ENCODE measurements around the gene BCAS3. TPM values are rescaled to one million over a fixed set of nuclear protein-coding genes. Genes with fewer than 3 reads are reported as not detected.

Gene BCAS3
- total RNA-seq, 2 experiments from 2014 or later = 20.1 to 31.8 TPM

DNA sequence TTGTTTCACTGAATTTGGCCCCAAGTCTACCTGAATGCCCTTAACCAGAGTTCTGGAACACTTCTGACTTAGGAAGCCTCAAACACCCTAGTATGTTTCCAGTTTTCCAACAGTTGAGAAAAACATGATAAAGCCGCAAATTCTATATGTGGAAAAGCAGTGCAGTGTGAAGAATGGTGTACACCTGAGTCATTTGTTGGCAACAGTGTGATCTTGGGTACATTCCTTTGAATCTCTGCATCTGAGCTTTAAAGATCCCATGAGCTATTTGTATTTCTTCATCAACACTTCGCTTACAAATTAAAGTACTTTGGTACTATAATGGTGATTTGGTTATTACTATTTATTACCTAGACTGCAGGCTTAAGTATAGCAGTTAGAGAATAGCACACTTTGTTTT is 628.4 kb downstream of the BCAS3 start:
- ATAC-seq (ENCODE audit: poor library complexity) (no peak), DNase-seq (no peak)
- no peak overlapping the region for H3K27ac ChIP-seq (ENCODE audit: low read depth in 1 of 2, low read length in 2 of 2)
- CTCF ChIA-PET = no interaction called here
- H3K4me1 ChIP-seq (ENCODE audit: insufficient read depth, low read length) = no peaks in the 10 kb centered on the region
- no peaks in the 10 kb centered on the region for H3K36me3 ChIP-seq (ENCODE audit: insufficient read depth, low read length)
- no peaks in the 10 kb centered on the region for H3K27me3 ChIP-seq (ENCODE audit: control insufficient read depth in 1 of 2, insufficient read depth in 2 of 2, low read length in 2 of 2)
- H3K36me3 Mint-ChIP-seq (ENCODE audit: low read depth) = no peaks in the 10 kb centered on the region
- H3K4me3 Mint-ChIP-seq = no peak overlapping the region
- intact Hi-C loops (cut with DNase I, micrococcal nuclease) = no loop called here
- POLR2A ChIA-PET = no interaction called here
- no peaks in the 10 kb centered on the region for H3K27me3 Mint-ChIP-seq
- no peak overlapping the region for H3K4me3 ChIP-seq (ENCODE audit: low read length)
- no peaks in the 10 kb centered on the region for H3K9me3 ChIP-seq (ENCODE audit: control insufficient read depth in 1 of 2, insufficient read depth in 1 of 2, low read length in 2 of 2)
- no peak overlapping the region for H3K27ac Mint-ChIP-seq
- H3K4me1 Mint-ChIP-seq (ENCODE audit: low read depth) = no peaks in the 10 kb centered on the region
- TF ChIP-seq, protein P1, sequence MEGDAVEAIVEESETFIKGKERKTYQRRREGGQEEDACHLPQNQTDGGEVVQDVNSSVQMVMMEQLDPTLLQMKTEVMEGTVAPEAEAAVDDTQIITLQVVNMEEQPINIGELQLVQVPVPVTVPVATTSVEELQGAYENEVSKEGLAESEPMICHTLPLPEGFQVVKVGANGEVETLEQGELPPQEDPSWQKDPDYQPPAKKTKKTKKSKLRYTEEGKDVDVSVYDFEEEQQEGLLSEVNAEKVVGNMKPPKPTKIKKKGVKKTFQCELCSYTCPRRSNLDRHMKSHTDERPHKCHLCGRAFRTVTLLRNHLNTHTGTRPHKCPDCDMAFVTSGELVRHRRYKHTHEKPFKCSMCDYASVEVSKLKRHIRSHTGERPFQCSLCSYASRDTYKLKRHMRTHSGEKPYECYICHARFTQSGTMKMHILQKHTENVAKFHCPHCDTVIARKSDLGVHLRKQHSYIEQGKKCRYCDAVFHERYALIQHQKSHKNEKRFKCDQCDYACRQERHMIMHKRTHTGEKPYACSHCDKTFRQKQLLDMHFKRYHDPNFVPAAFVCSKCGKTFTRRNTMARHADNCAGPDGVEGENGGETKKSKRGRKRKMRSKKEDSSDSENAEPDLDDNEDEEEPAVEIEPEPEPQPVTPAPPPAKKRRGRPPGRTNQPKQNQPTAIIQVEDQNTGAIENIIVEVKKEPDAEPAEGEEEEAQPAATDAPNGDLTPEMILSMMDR (IDR thresholded peaks at IDR 0.05) = no peak
- H3K9me3 Mint-ChIP-seq = no peaks in the 10 kb centered on the region

DNA sequence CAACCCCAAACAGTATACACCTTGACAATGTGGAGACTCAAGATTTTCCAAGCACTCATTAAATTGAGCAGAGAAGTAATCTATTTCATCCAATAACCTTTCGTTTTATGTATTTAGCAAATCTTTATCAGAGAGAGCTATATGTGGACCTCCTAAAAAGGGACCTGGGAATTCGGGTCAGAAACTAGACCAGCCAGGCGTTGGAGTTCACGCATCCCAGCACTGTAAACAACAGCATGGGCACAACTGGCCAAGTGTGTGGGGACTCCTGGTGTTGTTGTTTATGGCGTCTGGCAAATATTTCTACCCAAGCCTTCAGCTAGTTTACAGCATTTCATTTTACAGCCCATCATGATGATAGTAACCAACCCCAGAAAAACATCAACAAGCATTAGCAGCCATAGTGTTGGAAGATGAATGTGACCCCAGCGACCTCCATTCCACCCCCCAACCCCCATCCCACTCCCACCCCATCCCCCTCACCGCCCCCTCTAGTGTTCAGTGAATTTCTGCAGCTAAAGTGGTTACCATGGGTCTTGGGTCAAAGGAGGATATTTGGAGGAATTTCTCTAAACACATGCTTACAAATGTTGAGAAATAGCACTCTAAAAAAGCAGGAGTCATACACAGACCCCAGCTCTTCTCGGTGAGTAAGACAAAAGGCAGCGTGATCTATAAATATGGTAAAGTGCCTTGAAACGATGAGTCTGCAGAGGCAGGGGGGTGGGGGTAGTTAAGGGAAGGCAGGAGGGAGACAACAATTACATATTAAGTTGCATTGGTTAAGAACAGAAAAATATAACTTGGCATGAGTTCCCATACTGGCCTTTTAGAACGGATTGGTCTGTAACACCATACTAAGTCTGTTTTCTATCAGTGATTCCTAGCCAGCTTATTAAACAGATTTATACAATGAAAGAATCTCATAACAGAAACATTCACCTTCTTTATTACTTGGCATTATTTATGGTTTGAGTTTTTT is 630.5 kb downstream of the BCAS3 start:
- POLR2A ChIA-PET = no interaction called here

DNA sequence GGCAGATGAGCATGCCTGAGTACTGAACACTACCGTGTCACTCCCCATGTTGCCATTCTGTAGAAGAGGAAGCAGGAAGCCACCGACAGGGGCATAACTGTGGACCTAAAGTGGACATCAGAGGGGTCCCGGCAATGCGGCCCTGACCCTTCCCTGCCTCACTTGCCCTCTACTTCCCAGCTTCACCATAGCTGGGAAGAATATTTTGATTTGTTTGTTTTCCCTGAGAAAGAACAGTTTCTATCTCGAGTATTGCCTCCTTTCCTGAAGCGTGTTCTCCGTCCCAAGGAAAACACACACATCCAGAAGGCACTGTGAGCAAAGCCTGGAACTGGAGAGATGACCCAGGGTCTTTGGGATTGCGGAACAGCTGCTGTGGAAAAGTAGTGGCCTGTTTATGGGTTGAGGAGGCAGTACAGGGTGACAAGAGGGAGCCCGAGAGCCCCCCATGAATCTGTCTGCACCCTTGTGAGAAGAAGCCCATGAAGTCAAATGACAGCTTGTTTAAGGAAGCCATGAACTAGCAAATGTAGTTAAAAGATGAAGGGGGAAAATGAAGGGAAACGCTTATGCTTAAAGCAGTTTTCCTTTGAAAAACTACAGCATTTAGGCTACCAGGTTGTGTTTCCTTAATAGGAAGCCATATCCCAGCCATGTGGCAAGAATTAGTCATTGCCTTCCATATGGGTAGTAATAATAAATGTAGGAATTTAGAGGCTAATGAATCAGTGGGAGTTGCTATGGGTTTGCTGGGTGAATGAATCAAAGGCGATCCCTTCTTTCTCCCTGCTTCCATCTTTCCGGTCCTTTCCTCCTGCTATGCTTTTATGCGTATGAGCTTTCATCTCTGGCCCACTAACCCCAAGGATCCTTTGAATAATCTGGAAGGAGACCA is 632.0 kb downstream of the BCAS3 start:
- H3K36me3 ChIP-seq (ENCODE audit: insufficient read depth, low read length) = no peaks in the 10 kb centered on the region
- POLR2A ChIA-PET = no interaction called here

More for the DNA sequence above, 630.5 kb downstream of the BCAS3 start:
- Histone ChIP-seq H3K4me3 (ENCODE audit: low read length) (no peak overlapping the region), H3K27ac (ENCODE audit: low read depth in 1 of 2, low read length in 2 of 2) (no peak overlapping the region), H3K4me1 (ENCODE audit: insufficient read depth, low read length) (no peaks in the 10 kb centered on the region), H3K27me3 (ENCODE audit: control insufficient read depth in 1 of 2, insufficient read depth in 2 of 2, low read length in 2 of 2) (no peaks in the 10 kb centered on the region), H3K9me3 (ENCODE audit: control insufficient read depth in 1 of 2, insufficient read depth in 1 of 2, low read length in 2 of 2) (no peaks in the 10 kb centered on the region), H3K36me3 (ENCODE audit: insufficient read depth, low read length) (no peaks in the 10 kb centered on the region)
- Mint-ChIP-seq H3K27me3 (no peaks in the 10 kb centered on the region), H3K36me3 (ENCODE audit: low read depth) (no peaks in the 10 kb centered on the region), H3K27ac (no peak overlapping the region), H3K4me1 (ENCODE audit: low read depth) (no peaks in the 10 kb centered on the region), H3K4me3 (no peak overlapping the region), H3K9me3 (no peaks in the 10 kb centered on the region)
- intact Hi-C loops (cut with DNase I, micrococcal nuclease) = no loop called here
- TF ChIP-seq, protein P1 (IDR thresholded peaks at IDR 0.05) = no peak
- CTCF ChIA-PET = no interaction called here
- DNase-seq (no peak), ATAC-seq (ENCODE audit: poor library complexity) (no peak)

More for the DNA sequence above, 632.0 kb downstream of the BCAS3 start:
- Mint-ChIP-seq H3K27me3 (no peaks in the 10 kb centered on the region), H3K4me1 (ENCODE audit: low read depth) (no peaks in the 10 kb centered on the region), H3K27ac (no peak overlapping the region), H3K36me3 (ENCODE audit: low read depth) (no peaks in the 10 kb centered on the region), H3K9me3 (no peaks in the 10 kb centered on the region), H3K4me3 (no peak overlapping the region)
- no peak for ATAC-seq (ENCODE audit: poor library complexity)
- no peak for DNase-seq
- intact Hi-C loops (cut with DNase I, micrococcal nuclease) = no loop called here
- CTCF ChIA-PET = no interaction called here
- Histone ChIP-seq H3K9me3 (ENCODE audit: control insufficient read depth in 1 of 2, insufficient read depth in 1 of 2, low read length in 2 of 2) (no peaks in the 10 kb centered on the region), H3K27me3 (ENCODE audit: control insufficient read depth in 1 of 2, insufficient read depth in 2 of 2, low read length in 2 of 2) (no peaks in the 10 kb centered on the region), H3K4me1 (ENCODE audit: insufficient read depth, low read length) (no peaks in the 10 kb centered on the region), H3K4me3 (ENCODE audit: low read length) (no peak overlapping the region), H3K27ac (ENCODE audit: low read depth in 1 of 2, low read length in 2 of 2) (no peak overlapping the region)
- TF ChIP-seq, protein P1 (IDR thresholded peaks at IDR 0.05) = no peak
